ENCODE data around the gene CERK.

Gene CERK

GRCh38 chr22:46728470-46728869 is 9.6 kb downstream of the CERK start:
- DNase-seq = no peak

GRCh38 chr22:46727813-46728364 is 10.2 kb downstream of the CERK start:
- DNase-seq = no peak

DNA sequence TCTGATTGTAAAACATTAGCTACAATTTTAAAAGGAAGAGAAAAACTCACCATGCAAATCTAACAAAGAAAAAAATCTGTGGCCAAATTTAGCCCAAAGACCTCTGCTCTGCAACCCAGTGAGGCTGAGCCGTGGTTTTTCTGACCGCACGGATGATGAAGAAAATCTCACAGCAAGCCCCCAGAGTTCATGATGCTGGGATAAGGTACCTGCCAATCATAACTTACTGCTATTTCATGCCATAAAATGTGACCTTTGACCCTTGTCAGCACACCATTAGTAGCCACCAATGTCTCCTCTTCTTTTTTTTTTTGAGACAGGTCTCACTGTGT is 11.1 kb downstream of the CERK start:
- DNase-seq = no peak

GRCh38 chr22:46726066-46726985 is 11.7 kb downstream of the CERK start:
- peak; percentile 52 for DNase-seq

DNA sequence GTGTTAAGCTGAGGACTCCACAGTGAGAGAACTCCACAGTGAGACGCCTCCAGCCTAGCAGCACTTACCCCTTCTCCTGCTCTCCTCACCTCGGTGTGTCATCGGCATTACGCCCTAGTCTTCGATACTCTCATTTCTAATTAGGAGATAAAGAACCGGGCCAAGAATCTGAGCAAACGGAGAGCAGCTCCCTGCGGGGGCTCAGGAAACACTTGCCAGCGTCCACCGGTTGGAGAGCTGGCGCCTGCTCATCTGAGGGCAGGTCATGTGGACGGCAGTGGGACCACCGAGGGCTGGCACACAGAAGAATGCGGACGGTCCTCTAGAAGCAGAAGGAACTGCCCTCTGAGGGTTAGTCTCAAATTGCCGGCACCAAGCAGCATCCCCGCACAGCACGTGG is 13.0 kb downstream of the CERK start:
- DNase-seq = no peak

- no peak for DNase-seq
These were observed 14.2 kb downstream of the CERK start for GRCh38 chr22:46723882-46724281.

GRCh38 chr22:46721501-46722085 is 16.5 kb downstream of the CERK start:
- no peak for DNase-seq

DNA sequence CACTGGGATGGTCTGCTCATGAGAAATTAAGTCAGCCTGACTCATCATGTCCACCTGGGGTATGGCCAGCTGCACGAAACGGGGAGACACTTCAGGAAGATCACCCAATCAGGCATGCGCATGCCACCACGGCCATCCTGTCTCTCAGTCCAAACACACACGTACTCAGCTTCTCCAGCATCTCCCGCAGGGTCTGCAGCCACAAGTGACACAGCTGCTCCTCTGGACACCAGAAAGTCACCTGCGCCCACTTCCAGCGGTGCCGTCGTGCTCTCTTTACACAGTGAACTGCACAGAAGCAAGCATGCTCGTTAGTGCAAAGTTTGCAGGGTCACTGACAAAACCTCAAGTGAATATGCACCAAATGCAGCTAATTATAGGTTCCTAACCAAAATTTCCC is 18.1 kb downstream of the CERK start:
- DNase-seq = no peak

GRCh38 chr22:46714550-46714949 is 23.5 kb downstream of the CERK start:
- DNase-seq = no peak

DNA sequence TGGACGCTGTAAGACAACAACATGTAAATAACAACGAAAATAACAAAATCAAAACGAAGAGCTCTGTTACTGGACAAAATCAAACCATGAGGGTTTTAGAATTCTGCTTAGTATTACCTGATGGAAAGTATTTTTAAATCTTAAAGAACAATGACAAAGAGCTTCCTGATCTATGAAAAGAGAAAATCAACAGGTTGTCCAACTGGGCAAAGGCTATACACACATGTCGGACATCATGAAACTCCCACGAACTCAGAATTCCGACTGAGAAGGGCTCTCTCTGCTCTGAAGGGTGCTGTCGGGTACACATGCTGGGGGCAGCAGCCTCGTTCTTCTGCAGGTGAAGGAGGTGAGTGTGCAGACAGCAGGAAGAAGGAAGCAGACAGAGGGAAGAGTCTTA is 25.8 kb downstream of the CERK start:
- no peak for DNase-seq

- no peak for DNase-seq
These were observed 27.2 kb downstream of the CERK start for GRCh38 chr22:46710806-46711205.

GRCh38 chr22:46708766-46709330 is 29.2 kb downstream of the CERK start:
- no peak for DNase-seq

DNA sequence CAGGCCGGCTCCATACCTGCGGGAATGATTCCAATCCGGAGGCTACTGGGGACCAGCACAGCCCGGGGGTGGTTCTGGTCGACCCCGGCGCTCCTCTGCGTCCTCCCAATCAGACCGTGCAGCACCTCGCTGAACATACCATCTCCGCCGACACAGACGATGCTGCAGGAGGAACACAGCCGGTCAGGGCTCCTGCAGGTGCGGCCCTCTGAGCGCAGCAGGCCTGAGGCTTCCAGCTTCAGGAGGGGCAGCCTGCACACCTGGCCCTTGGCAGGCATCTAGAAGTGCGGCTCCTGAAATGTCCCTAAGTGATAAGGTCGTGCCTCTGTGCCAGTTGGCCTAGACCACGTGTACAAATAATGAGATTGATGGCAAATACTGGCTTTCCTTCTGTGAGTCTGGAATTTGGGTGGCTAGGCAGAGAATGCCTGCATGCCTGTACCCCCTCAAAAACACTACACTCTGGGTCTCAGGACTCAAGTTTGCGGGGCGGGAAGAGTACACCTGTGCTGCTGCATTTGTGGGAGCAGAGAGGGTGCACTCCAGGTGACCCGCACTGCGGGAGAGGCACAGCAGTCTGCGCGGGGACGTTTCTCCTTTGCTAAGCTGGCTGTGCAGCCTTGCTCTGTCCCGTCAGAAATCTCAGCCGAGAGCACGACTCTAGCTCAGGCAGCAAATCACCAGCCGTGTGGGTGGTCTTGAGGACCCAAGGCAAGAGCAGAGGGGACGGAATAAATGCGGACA is 30.1 kb downstream of the CERK start:
- DNase-seq = no peak

GRCh38 chr22:46707305-46707704 is 30.7 kb downstream of the CERK start:
- no peak for DNase-seq

DNA sequence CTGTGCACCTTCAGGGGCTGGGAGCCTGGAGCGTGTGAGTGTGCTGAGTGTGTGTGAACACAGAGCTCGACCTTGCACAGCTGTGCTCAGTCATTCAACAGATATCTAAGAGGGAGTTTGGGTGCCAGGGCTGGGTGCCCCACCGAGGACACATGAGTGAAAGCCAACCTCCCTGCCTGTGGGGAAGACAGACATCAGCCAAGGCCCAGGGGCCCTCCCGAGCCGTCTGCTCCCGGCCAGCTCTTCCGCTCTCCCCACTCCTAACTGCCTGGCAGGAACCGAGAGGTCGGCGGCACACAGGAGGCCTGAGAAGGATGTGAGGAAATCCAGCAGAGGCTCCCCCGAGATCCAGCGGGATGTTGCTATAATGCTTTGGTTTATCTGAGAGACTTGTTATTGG is 32.0 kb downstream of the CERK start:
- no peak for DNase-seq

GRCh38 chr22:46703996-46704370 is 34.1 kb downstream of the CERK start:
- no peak for DNase-seq

- no peak for DNase-seq
These were observed 34.7 kb downstream of the CERK start for GRCh38 chr22:46703171-46703995.

- DNase-seq = no peak
These were observed 36.8 kb downstream of the CERK start for GRCh38 chr22:46701262-46701661.

DNA sequence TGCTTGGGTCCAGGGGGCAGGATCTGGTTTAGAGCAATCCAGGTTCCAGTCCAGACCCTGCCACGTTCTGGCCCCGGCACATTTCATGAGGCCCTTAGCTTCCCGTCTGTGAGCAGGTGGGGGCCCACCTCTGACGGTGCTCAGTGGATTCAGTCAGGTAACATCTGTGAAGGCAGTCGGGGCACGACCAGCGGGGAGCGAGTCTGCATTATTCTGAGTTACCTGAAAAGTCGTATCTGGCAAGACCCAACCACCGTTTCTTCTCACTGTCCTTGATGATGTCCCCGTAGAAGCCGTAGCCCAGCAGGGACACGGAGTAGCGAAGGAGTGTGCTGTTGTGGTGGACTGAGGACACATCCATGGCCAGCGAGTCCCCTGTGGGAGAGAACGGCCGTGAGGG is 39.0 kb downstream of the CERK start:
- DNase-seq = no peak

- DNase-seq = no peak
These were observed 40.1 kb downstream of the CERK start for GRCh38 chr22:46697811-46698515.

DNA sequence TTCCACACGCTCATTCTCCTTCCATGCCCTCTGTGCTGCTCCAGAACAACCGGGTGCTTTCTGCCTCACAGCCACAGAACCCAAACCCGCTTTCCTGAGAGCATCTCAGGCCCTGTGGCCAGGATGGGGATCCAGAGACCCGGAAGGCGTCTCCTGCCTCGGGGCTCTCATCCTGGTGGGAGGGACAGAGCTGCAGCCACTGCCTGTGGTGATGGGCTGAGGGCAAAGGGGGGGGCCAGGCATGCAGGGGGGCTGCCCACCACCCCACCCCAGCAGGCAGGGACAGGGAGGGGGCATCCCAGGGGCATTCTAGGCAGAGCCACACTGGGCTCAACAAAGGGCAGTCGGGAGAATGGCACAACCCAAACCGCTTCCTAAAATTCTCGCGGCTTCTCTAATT is 41.4 kb downstream of the CERK start:
- DNase-seq = no peak

DNA sequence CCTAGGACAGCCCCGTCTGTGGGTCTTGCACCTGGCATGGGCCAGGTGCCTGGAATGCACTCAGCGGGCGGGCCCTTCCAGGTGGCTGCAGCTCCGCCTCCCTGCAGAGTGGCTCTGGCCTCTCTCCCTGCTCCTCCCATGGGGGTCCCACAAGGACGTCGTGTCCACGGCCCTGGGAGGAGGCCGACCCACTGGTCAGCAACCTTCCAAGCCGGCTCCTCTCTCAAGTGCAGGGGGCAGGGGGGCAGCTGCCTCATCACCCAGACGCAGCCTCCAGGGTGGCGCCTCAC is 41.9 kb downstream of the CERK start:
- peak; percentile 73 for DNase-seq

All from SHP77 treated with DMSO at 0.1 percent for 48 hours (cell line).